SK-N-SH (cell line): Measurements from ENCODE around the gene COBL. TPM values are rescaled to one million over a fixed set of nuclear protein-coding genes. Genes with fewer than 3 reads are reported as not detected.

Source experiments
- CTCF ChIA-PET: fragments of 300-600, 350-600 bp; formaldehyde crosslinking; extraction: SDS; loops from one replicate; lab custom pipeline; 2021; lab: Yijun Ruan, JAX
- POLR2A ChIA-PET: fragments of 350-600 bp; sonication (Branson Sonifier 250); formaldehyde crosslinking; extraction: SDS; loops from one replicate; lab custom pipeline; 2020; ENCODE audit warnings: antibody characterized with exemption, inconsistent platforms; lab: Yijun Ruan, JAX
- DNase-seq: peaks from one replicate; pipeline ENCODE4 v3.0.0; 2012
- H2AFZ ChIP-seq: fragments of 200-600 bp; sonication (generic); 2 replicates; pipeline ENCODE4 v1.8.1; 2016; ENCODE audit warnings: antibody characterized with exemption, mild to moderate bottlenecking, low read depth
- H3F3A ChIP-seq: fragments of 200-600 bp; sonication (generic); replicated peaks from 2 replicates; pipeline ENCODE3; 2016; ENCODE audit warnings: antibody characterized with exemption, mild to moderate bottlenecking; ENCODE audit not compliant: insufficient read depth
- H3K27ac ChIP-seq, 2 experiments: fragments of 200-500 bp in 1 of 2; fragments of 200-600 bp in 1 of 2; sonication (Bioruptor generic) in 1 of 2; sonication (generic), shearing (Covaris generic) in 1 of 2; 2 replicates each; pipeline versions ENCODE4 v1.5.1 to v1.6.1; 2014 to 2016; ENCODE audit warnings: low read depth in 2 of 2, inconsistent platforms in 1 of 2, low read length in 1 of 2, mild to moderate bottlenecking in 1 of 2, mixed read lengths in 1 of 2
- H3K27me3 ChIP-seq: fragments of 200-600 bp; sonication (generic), shearing (Covaris generic); 2 replicates; pipeline ENCODE4 v1.6.1; 2016; ENCODE audit warnings: mixed run types; ENCODE audit not compliant: insufficient read depth
- H3K36me3 ChIP-seq, 2 experiments: fragments of 200-500 bp in 1 of 2; fragments of 200-600 bp in 1 of 2; sonication (Bioruptor generic) in 1 of 2; sonication (generic) in 1 of 2; replicated peaks in 1 of 2; 2 replicates each; pipeline versions ENCODE3 to v1.5.1; 2014 to 2016; ENCODE audit warnings: low read length in 1 of 2, mild to moderate bottlenecking in 1 of 2; ENCODE audit not compliant: insufficient read depth in 2 of 2, control insufficient read depth in 1 of 2
- H3K4me1 ChIP-seq, 2 experiments: fragments of 200-500 bp in 1 of 2; fragments of 200-600 bp in 1 of 2; sonication (Bioruptor generic) in 1 of 2; sonication (generic), shearing (Covaris generic) in 1 of 2; 2 replicates each; pipeline versions ENCODE4 v1.5.1 to v1.6.1; 2014 to 2016; ENCODE audit warnings: low read depth in 1 of 2, low read length in 1 of 2, mixed run types in 1 of 2; ENCODE audit not compliant: insufficient read depth in 2 of 2, control insufficient read depth in 1 of 2
- H3K4me2 ChIP-seq: fragments of 200-600 bp; sonication (generic), shearing (Covaris generic); 2 replicates; pipeline ENCODE4 v1.6.1; 2017; ENCODE audit warnings: mixed run types
- H3K4me3 ChIP-seq, 2 experiments: fragments of 200-500 bp in 1 of 2; fragments of 200-600 bp in 1 of 2; sonication (Bioruptor generic) in 1 of 2; sonication (generic), shearing (Covaris generic) in 1 of 2; 2 replicates each; pipeline versions ENCODE4 v1.5.1 to v1.8.1; 2014 to 2016; ENCODE audit warnings: low read depth in 2 of 2, inconsistent platforms in 1 of 2, low read length in 1 of 2, mild to moderate bottlenecking in 1 of 2, mixed read lengths in 1 of 2, moderate library complexity in 1 of 2
- H3K79me2 ChIP-seq: fragments of 200-600 bp; sonication (generic); 2 replicates; pipeline ENCODE4 v1.8.1; 2017; ENCODE audit warnings: mild to moderate bottlenecking; ENCODE audit not compliant: insufficient read depth
- H3K9ac ChIP-seq: fragments of 200-600 bp; sonication (generic); 2 replicates; pipeline ENCODE4 v1.6.1; 2017; ENCODE audit warnings: mixed run types
- H3K9me2 ChIP-seq: fragments of 200-600 bp; sonication (generic); 2 replicates; pipeline ENCODE4 v1.6.1; 2017; ENCODE audit warnings: mixed run types
- H3K9me3 ChIP-seq: fragments of 200-600 bp; sonication (generic); 2 replicates; pipeline ENCODE4 v1.6.1; 2017; ENCODE audit warnings: mixed run types, mild to moderate bottlenecking, moderate library complexity
- H4K20me1 ChIP-seq: fragments of 200-600 bp; sonication (generic); 2 replicates; pipeline ENCODE4 v1.6.1; 2017; ENCODE audit warnings: mild to moderate bottlenecking, mixed run types; ENCODE audit not compliant: insufficient read depth
- EP300 ChIP-seq, 2 experiments: IDR thresholded peaks; 2 replicates each; pipeline versions ENCODE4 v1.4.0 to v1.6.1; 2012; ENCODE audit warnings: borderline replicate concordance in 1 of 2, low read depth in 1 of 2, low read length in 1 of 2
- FOSL2 ChIP-seq: IDR thresholded peaks from 2 replicates; pipeline ENCODE4 v1.4.0; 2012; ENCODE audit warnings: low read depth, mild to moderate bottlenecking, moderate library complexity, borderline replicate concordance
- IRF3 ChIP-seq: fragments of 150-350 bp; IDR thresholded peaks from 2 replicates; pipeline ENCODE4 v1.6.1; 2016; ENCODE audit warnings: mild to moderate bottlenecking, low read depth, low read length
- NFIC ChIP-seq: IDR thresholded peaks from 2 replicates; pipeline ENCODE4 v1.4.0; 2012; ENCODE audit warnings: borderline replicate concordance
- RXRA ChIP-seq: IDR thresholded peaks from 2 replicates; pipeline ENCODE4 v1.4.0; 2012; ENCODE audit warnings: low read depth, mild to moderate bottlenecking, borderline replicate concordance
- TCF12 ChIP-seq: IDR thresholded peaks from 2 replicates; pipeline ENCODE4 v1.4.0; 2012
- USF2 ChIP-seq: fragments of 150-350 bp; IDR thresholded peaks from 2 replicates; pipeline ENCODE4 v1.6.1; 2017; ENCODE audit warnings: antibody characterized with exemption, low read length, low read depth, borderline replicate concordance
- YY1 ChIP-seq: IDR thresholded peaks from 2 replicates; pipeline ENCODE4 v1.4.0; 2012; ENCODE audit warnings: low read depth, mild to moderate bottlenecking
- ZBTB33 ChIP-seq: IDR thresholded peaks from 2 replicates; pipeline ENCODE4 v1.4.0; 2012; ENCODE audit warnings: low read depth, borderline replicate concordance
- WGBS: methylation state at CpG from one replicate; pipeline ENCODE4 v1.1.6; 2017; ENCODE audit warnings: low lambda C conversion rate; 5-methylcytosine and 5-hydroxymethylcytosine counted together
- polyA plus RNA-seq, 3 experiments: library from polyadenylated mRNA; depleted of rRNA; stranded (reverse); fragments of >200 nt; gene quantifications; 2 replicates each; pipeline ENCODE4 v1.2.3, GENCODE V29; 2012

Gene COBL
- polyA plus RNA-seq, 1 of the 3 experiments (the other 2 are of a cell fraction) = under 0.01 TPM

- Histone ChIP-seq H3K4me1 (no peaks in the 10 kb centered on the region), H4K20me1 (no peaks in the 10 kb centered on the region), H3K9ac (no peak overlapping the region), H3F3A (no peaks in the 10 kb centered on the region), H3K79me2 (no peaks in the 10 kb centered on the region), H2AFZ (no peak overlapping the region), H3K9me3 (no peaks in the 10 kb centered on the region), H3K9me2 (no peaks in the 10 kb centered on the region), H3K36me3 (no peaks in the 10 kb centered on the region), H3K27ac (no peak overlapping the region), H3K27me3 (no peaks in the 10 kb centered on the region), H3K4me2 (no peak overlapping the region), H3K4me3 (no peak overlapping the region)
- no peak for DNase-seq
- ChIA-PET POLR2A (interaction anchor here (0.6 kb wide), 1 partner anchor 1126 kb away, joined by 3 read pairs; no protein-coding TSS in a partner anchor), CTCF (interaction anchor here (1.0 to 1.4 kb wide), 3 partner anchors 11 to 60 kb away, joined by 3 to 4 read pairs (median 4); no protein-coding TSS in a partner anchor)
- no peak for TF ChIP-seq TCF12
- TF ChIP-seq EP300 (IDR thresholded peaks at IDR 0.05; ENCODE audit: borderline replicate concordance in 1 of 2, low read depth in 1 of 2, low read length in 1 of 2) = no peak
- TF ChIP-seq USF2 = no peak
- no peak for TF ChIP-seq FOSL2
- TF ChIP-seq YY1 = no peak
- no peak for TF ChIP-seq IRF3
- 32% methylated on average over 8 of the region's 8 CpGs for WGBS
Measured at GRCh38 chr7:51309361-51310130, 7.1 kb downstream of the COBL start.

- Histone ChIP-seq H3K4me3 (no peak overlapping the region), H3K27ac (no peak overlapping the region)
- no peak for DNase-seq
- no peak for TF ChIP-seq NFIC
- TF ChIP-seq, all 33 proteins: peak for 0
- Histone ChIP-seq H3K9ac (no peak overlapping the region), H4K20me1 (no peaks in the 10 kb centered on the region), H3K36me3 (no peaks in the 10 kb centered on the region), H3K4me1 (no peaks in the 10 kb centered on the region), H3K9me2 (no peaks in the 10 kb centered on the region), H3K4me2 (no peak overlapping the region), H3K9me3 (no peaks in the 10 kb centered on the region), H3K79me2 (no peaks in the 10 kb centered on the region), H3K27me3 (no peaks in the 10 kb centered on the region), H3F3A (no peaks in the 10 kb centered on the region), H2AFZ (no peak overlapping the region)
- ChIA-PET CTCF (interaction anchor here (0.7 to 3.0 kb wide), 3 partner anchors 58 to 148 kb away, joined by 3 to 8 read pairs (median 4); no protein-coding TSS in a partner anchor), POLR2A (no interaction called here)
- WGBS = 28% methylated on average over 5 of the region's 5 CpGs
Measured at GRCh38 chr7:51308696-51309095, 7.9 kb downstream of the COBL start.

- Histone ChIP-seq H3K9me3 (no peaks in the 10 kb centered on the region), H3K4me2 (no peak overlapping the region), H3K27me3 (no peaks in the 10 kb centered on the region), H3K4me3 (no peak overlapping the region), H3K9me2 (no peaks in the 10 kb centered on the region), H2AFZ (no peak overlapping the region), H3K36me3 (no peaks in the 10 kb centered on the region), H3K4me1 (no peaks in the 10 kb centered on the region), H3K27ac (no peak overlapping the region), H3K9ac (no peak overlapping the region), H3F3A (no peaks in the 10 kb centered on the region), H3K79me2 (no peaks in the 10 kb centered on the region), H4K20me1 (no peaks in the 10 kb centered on the region)
- TF ChIP-seq ZBTB33 (no peak), RXRA (no peak), YY1 (no peak)
- 21% methylated on average over 4 of the region's 4 CpGs for WGBS
- ChIA-PET CTCF (interaction anchor here (0.7 to 3.0 kb wide), 3 partner anchors 10 to 147 kb away, joined by 3 to 8 read pairs (median 4); no protein-coding TSS in a partner anchor), POLR2A (no interaction called here)
- DNase-seq = no peak
Measured at GRCh38 chr7:51308265-51308664, 8.3 kb downstream of the COBL start.
